IMR-90 (cell line): Measurements from ENCODE around the gene CSRP2.

Source experiments
- BHLHE40 ChIP-seq: fragments of 150-350 bp; IDR thresholded peaks from 2 replicates; pipeline ENCODE4 v1.6.1; 2016; ENCODE audit warnings: mild to moderate bottlenecking, low read depth, low read length
- CHD1 ChIP-seq: IDR thresholded peaks from 2 replicates; pipeline ENCODE4 v1.6.1; 2012; ENCODE audit warnings: low read depth, low read length, improper control_type of control experiment
- CTCF ChIP-seq: conservative IDR thresholded peaks from 2 replicates; pipeline ENCODE4 v1.5.1; 2012; ENCODE audit warnings: mild to moderate bottlenecking, low read depth, low read length, improper control_type of control experiment
- FOS ChIP-seq: fragments of 150-350 bp; IDR thresholded peaks from 2 replicates; pipeline ENCODE4 v1.6.1; 2016; ENCODE audit warnings: low read depth, low read length
- MXI1 ChIP-seq: IDR thresholded peaks from 2 replicates; pipeline ENCODE4 v1.6.1; 2012; ENCODE audit warnings: low read depth, mild to moderate bottlenecking, low read length, moderate library complexity, borderline replicate concordance
- POLR2A ChIP-seq: IDR thresholded peaks from 2 replicates; pipeline ENCODE4 v1.6.1; 2012; ENCODE audit warnings: mild to moderate bottlenecking, low read depth, low read length
- RAD21 ChIP-seq: IDR thresholded peaks from 2 replicates; pipeline ENCODE4 v1.6.1; 2012; ENCODE audit warnings: low read length, improper control_type of control experiment
- RFX5 ChIP-seq: IDR thresholded peaks from 2 replicates; pipeline ENCODE4 v1.8.0; 2012; ENCODE audit warnings: low read depth, mild to moderate bottlenecking, low read length, moderate library complexity

- TF ChIP-seq RAD21 (no peak), RFX5 (no peak), FOS (no peak), CHD1 (no peak), CTCF (no peak), BHLHE40 (no peak), POLR2A (no peak), MXI1 (no peak)
Observed at GRCh38 chr12:76848132-76848531, 30.7 kb downstream of the CSRP2 start.
